Measurements from ENCODE around the gene STEAP4. TPM values are rescaled to one million over a fixed set of nuclear protein-coding genes. Genes with fewer than 3 reads are reported as not detected.

STEAP4 gene
- total and polyA plus RNA-seq, 7 experiments from 2014 or later, result 0.45 to 6.2 TPM; not detected in 5

GRCh38 chr7:88254721-88255424, 51.8 kb downstream of the STEAP4 start:
- Mint-ChIP-seq H3K36me3 (peaks cover 0 to 5% (median 0%) of the 10 kb centered on the region in 5 donors), H3K27me3 (peaks cover 0 to 34% (median 27%) of the 10 kb centered on the region in 5 donors), H3K27ac (no peak overlapping the region), H3K4me3 (no peak overlapping the region), H3K9me3 (peaks cover 7 to 32% (median 16%) of the 10 kb centered on the region in 11 donors), H3K4me1 (no peaks in the 10 kb centered on the region)
- Histone ChIP-seq H3K27me3 (ENCODE audit: control insufficient read depth in 2 of 2, insufficient read depth in 2 of 2, low read length in 2 of 2) (no peaks in the 10 kb centered on the region), H3K36me3 (ENCODE audit: control insufficient read depth in 2 of 3, insufficient read depth in 3 of 3, low read length in 3 of 3) (no peaks in the 10 kb centered on the region), H3K4me3 (ENCODE audit: low read length) (no peak overlapping the region), H3K27ac (ENCODE audit: low read depth, low read length) (no peak overlapping the region), H3K9me3 (ENCODE audit: control insufficient read depth in 2 of 3, low read length in 3 of 3) (peaks cover 0 to 13% (median 0%) of the 10 kb centered on the region in 3 experiments), H3K4me1 (ENCODE audit: control insufficient read depth in 2 of 2, insufficient read depth in 2 of 2, low read length in 2 of 2) (no peaks in the 10 kb centered on the region)
- ChIA-PET POLR2A (no interaction called here), CTCF (no interaction called here)
- intact Hi-C loops (cut with micrococcal nuclease), result no loop called here
- ATAC-seq (no peak), DNase-seq (no peak)

- peaks cover 7 to 32% (median 16%) of the 10 kb centered on the region in 11 donors for H3K9me3 Mint-ChIP-seq
These were observed 53.1 kb downstream of the STEAP4 start for GRCh38 chr7:88253640-88254039.

GRCh38 chr7:88244258-88244657, 62.4 kb downstream of the STEAP4 start:
- no peak overlapping the region for H3K4me3 ChIP-seq (ENCODE audit: low read length)
- no peak overlapping the region for H3K27ac ChIP-seq (ENCODE audit: low read depth, low read length)
- Mint-ChIP-seq H3K36me3 (no peaks in the 10 kb centered on the region), H3K4me1 (no peaks in the 10 kb centered on the region), H3K27me3 (peaks cover 0 to 23% (median 13%) of the 10 kb centered on the region in 5 donors), H3K9me3 (no peaks in the 10 kb centered on the region), H3K27ac (no peak overlapping the region), H3K4me3 (no peak overlapping the region)
- ChIA-PET POLR2A (no interaction called here), CTCF (no interaction called here)
- no peaks in the 10 kb centered on the region for H3K9me3 ChIP-seq (ENCODE audit: control insufficient read depth in 2 of 3, low read length in 3 of 3)
- H3K36me3 ChIP-seq (ENCODE audit: control insufficient read depth in 2 of 3, insufficient read depth in 3 of 3, low read length in 3 of 3), result no peaks in the 10 kb centered on the region
- H3K27me3 ChIP-seq (ENCODE audit: control insufficient read depth in 2 of 2, insufficient read depth in 2 of 2, low read length in 2 of 2), result no peaks in the 10 kb centered on the region
- no peak for ATAC-seq
- no peak for DNase-seq
- intact Hi-C loops (cut with micrococcal nuclease), result loop anchor here (2.0 to 5.0 kb wide), 5 partner anchors 23 to 1873 kb away; partner anchors contain the start of gene SRI (in 1 of the 2)
- no peaks in the 10 kb centered on the region for H3K4me1 ChIP-seq (ENCODE audit: control insufficient read depth in 2 of 2, insufficient read depth in 2 of 2, low read length in 2 of 2)

More at GRCh38 chr7:88253640-88254039, 53.1 kb downstream of the STEAP4 start:
- ChIA-PET CTCF (no interaction called here), POLR2A (no interaction called here)
- Histone ChIP-seq H3K9me3 (ENCODE audit: control insufficient read depth in 2 of 3, low read length in 3 of 3) (peaks cover 0 to 13% (median 0%) of the 10 kb centered on the region in 3 experiments), H3K27ac (ENCODE audit: low read depth, low read length) (no peak overlapping the region), H3K4me1 (ENCODE audit: control insufficient read depth in 2 of 2, insufficient read depth in 2 of 2, low read length in 2 of 2) (no peaks in the 10 kb centered on the region), H3K27me3 (ENCODE audit: control insufficient read depth in 2 of 2, insufficient read depth in 2 of 2, low read length in 2 of 2) (no peaks in the 10 kb centered on the region), H3K4me3 (ENCODE audit: low read length) (no peak overlapping the region), H3K36me3 (ENCODE audit: control insufficient read depth in 2 of 3, insufficient read depth in 3 of 3, low read length in 3 of 3) (no peaks in the 10 kb centered on the region)
- intact Hi-C loops (cut with micrococcal nuclease), result no loop called here
- Mint-ChIP-seq H3K27ac (no peak overlapping the region), H3K4me1 (no peaks in the 10 kb centered on the region), H3K27me3 (peaks cover 0 to 35% (median 32%) of the 10 kb centered on the region in 5 donors), H3K36me3 (peaks cover 0 to 5% (median 0%) of the 10 kb centered on the region in 5 donors), H3K4me3 (no peak overlapping the region)
- ATAC-seq (no peak), DNase-seq (no peak)

GRCh38 chr7:88243345-88243909, 63.3 kb downstream of the STEAP4 start:
- Mint-ChIP-seq H3K27ac (no peak overlapping the region), H3K27me3 (peaks cover 0 to 23% (median 13%) of the 10 kb centered on the region in 5 donors), H3K36me3 (no peaks in the 10 kb centered on the region), H3K4me1 (no peaks in the 10 kb centered on the region), H3K9me3 (no peaks in the 10 kb centered on the region), H3K4me3 (no peak overlapping the region)
- CTCF ChIA-PET, result interaction anchor here (0.9 kb wide), 1 partner anchor 1875 kb away, joined by 3 read pairs; no protein-coding TSS in a partner anchor
- POLR2A ChIA-PET, result no interaction called here
- no peaks in the 10 kb centered on the region for H3K27me3 ChIP-seq (ENCODE audit: control insufficient read depth in 2 of 2, insufficient read depth in 2 of 2, low read length in 2 of 2)
- H3K27ac ChIP-seq (ENCODE audit: low read depth, low read length), result no peak overlapping the region
- peak in 4 of 9 donors; percentile 4 to 13 (median 12) for DNase-seq
- no peak overlapping the region for H3K4me3 ChIP-seq (ENCODE audit: low read length)
- peak; percentile 77 for ATAC-seq
- H3K9me3 ChIP-seq (ENCODE audit: control insufficient read depth in 2 of 3, low read length in 3 of 3), result no peaks in the 10 kb centered on the region
- H3K4me1 ChIP-seq (ENCODE audit: control insufficient read depth in 2 of 2, insufficient read depth in 2 of 2, low read length in 2 of 2), result no peaks in the 10 kb centered on the region
- H3K36me3 ChIP-seq (ENCODE audit: control insufficient read depth in 2 of 3, insufficient read depth in 3 of 3, low read length in 3 of 3), result no peaks in the 10 kb centered on the region
- intact Hi-C loops (cut with micrococcal nuclease), result loop anchor here (5.0 kb wide), 3 partner anchors 594 to 1874 kb away; no protein-coding TSS in a partner anchor

GRCh38 chr7:88239852-88240251, 66.8 kb downstream of the STEAP4 start:
- ATAC-seq (no peak), DNase-seq (no peak)
- H3K4me1 Mint-ChIP-seq, result peaks cover 0 to 4% (median 2%) of the 10 kb centered on the region in 7 donors
- no peaks in the 10 kb centered on the region for H3K36me3 Mint-ChIP-seq
- H3K27ac Mint-ChIP-seq, result no peak overlapping the region
- H3K27ac ChIP-seq (ENCODE audit: low read depth, low read length), result no peak overlapping the region
- POLR2A ChIA-PET, result no interaction called here
- H3K27me3 Mint-ChIP-seq, result peaks cover 0 to 20% (median 10%) of the 10 kb centered on the region in 5 donors
- CTCF ChIA-PET, result no interaction called here
- H3K36me3 ChIP-seq (ENCODE audit: control insufficient read depth in 2 of 3, insufficient read depth in 3 of 3, low read length in 3 of 3), result no peaks in the 10 kb centered on the region
- intact Hi-C loops (cut with micrococcal nuclease), result loop anchor here (5.0 kb wide), 3 partner anchors 597 to 1877 kb away; no protein-coding TSS in a partner anchor
- H3K4me3 Mint-ChIP-seq, result no peak overlapping the region
- H3K27me3 ChIP-seq (ENCODE audit: control insufficient read depth in 2 of 2, insufficient read depth in 2 of 2, low read length in 2 of 2), result no peaks in the 10 kb centered on the region
- H3K9me3 ChIP-seq (ENCODE audit: control insufficient read depth in 2 of 3, low read length in 3 of 3), result no peaks in the 10 kb centered on the region
- no peaks in the 10 kb centered on the region for H3K9me3 Mint-ChIP-seq
- no peak overlapping the region for H3K4me3 ChIP-seq (ENCODE audit: low read length)
- no peaks in the 10 kb centered on the region for H3K4me1 ChIP-seq (ENCODE audit: control insufficient read depth in 2 of 2, insufficient read depth in 2 of 2, low read length in 2 of 2)

- no peaks in the 10 kb centered on the region for H3K36me3 ChIP-seq (ENCODE audit: control insufficient read depth in 2 of 3, insufficient read depth in 3 of 3, low read length in 3 of 3)
- H3K4me1 ChIP-seq (ENCODE audit: control insufficient read depth in 2 of 2, insufficient read depth in 2 of 2, low read length in 2 of 2), result no peaks in the 10 kb centered on the region
- Mint-ChIP-seq H3K4me3 (no peak overlapping the region), H3K4me1 (peaks cover 0 to 4% (median 2%) of the 10 kb centered on the region in 7 donors), H3K9me3 (peaks cover 0 to 5% (median 3%) of the 10 kb centered on the region in 11 donors), H3K36me3 (no peaks in the 10 kb centered on the region), H3K27ac (no peak overlapping the region), H3K27me3 (peaks cover 15 to 33% (median 22%) of the 10 kb centered on the region in 5 donors)
- no peaks in the 10 kb centered on the region for H3K27me3 ChIP-seq (ENCODE audit: control insufficient read depth in 2 of 2, insufficient read depth in 2 of 2, low read length in 2 of 2)
- no peak overlapping the region for H3K4me3 ChIP-seq (ENCODE audit: low read length)
- no peak overlapping the region for H3K27ac ChIP-seq (ENCODE audit: low read depth, low read length)
- POLR2A ChIA-PET, result no interaction called here
- ATAC-seq, result no peak
- DNase-seq, result no peak
- CTCF ChIA-PET, result no interaction called here
- H3K9me3 ChIP-seq (ENCODE audit: control insufficient read depth in 2 of 3, low read length in 3 of 3), result no peaks in the 10 kb centered on the region
- intact Hi-C loops (cut with micrococcal nuclease), result no loop called here
These were observed 72.9 kb downstream of the STEAP4 start for GRCh38 chr7:88233828-88234227.

All from naive thymus-derived CD4-positive, alpha-beta T cell (primary cell).